ENCODE measurements around the gene INPP5A.

Gene INPP5A

GRCh38 chr10:132701099-132701845 lies 163.7 kb downstream of the INPP5A start:
- no peak for DNase-seq (ENCODE audit: low read depth in 1 of 2, low spot score in 1 of 2)
- Histone ChIP-seq H3K4me3 (replicated peaks; ENCODE audit: insufficient read depth, low read length) (no peak overlapping the region), H3K27me3 (ENCODE audit: insufficient read depth, poor library complexity, severe bottlenecking) (no peaks in the 10 kb centered on the region), H3K27ac (replicated peaks) (no peak overlapping the region)
- TF ChIP-seq, protein P1, sequence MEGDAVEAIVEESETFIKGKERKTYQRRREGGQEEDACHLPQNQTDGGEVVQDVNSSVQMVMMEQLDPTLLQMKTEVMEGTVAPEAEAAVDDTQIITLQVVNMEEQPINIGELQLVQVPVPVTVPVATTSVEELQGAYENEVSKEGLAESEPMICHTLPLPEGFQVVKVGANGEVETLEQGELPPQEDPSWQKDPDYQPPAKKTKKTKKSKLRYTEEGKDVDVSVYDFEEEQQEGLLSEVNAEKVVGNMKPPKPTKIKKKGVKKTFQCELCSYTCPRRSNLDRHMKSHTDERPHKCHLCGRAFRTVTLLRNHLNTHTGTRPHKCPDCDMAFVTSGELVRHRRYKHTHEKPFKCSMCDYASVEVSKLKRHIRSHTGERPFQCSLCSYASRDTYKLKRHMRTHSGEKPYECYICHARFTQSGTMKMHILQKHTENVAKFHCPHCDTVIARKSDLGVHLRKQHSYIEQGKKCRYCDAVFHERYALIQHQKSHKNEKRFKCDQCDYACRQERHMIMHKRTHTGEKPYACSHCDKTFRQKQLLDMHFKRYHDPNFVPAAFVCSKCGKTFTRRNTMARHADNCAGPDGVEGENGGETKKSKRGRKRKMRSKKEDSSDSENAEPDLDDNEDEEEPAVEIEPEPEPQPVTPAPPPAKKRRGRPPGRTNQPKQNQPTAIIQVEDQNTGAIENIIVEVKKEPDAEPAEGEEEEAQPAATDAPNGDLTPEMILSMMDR (IDR thresholded peaks at IDR 0.05; ENCODE audit: insufficient read depth, low read length) = no peak
- TF ChIP-seq GABPA (IDR thresholded peaks at IDR 0.05; ENCODE audit: low read depth) = no peak
- TF ChIP-seq POLR2AphosphoS5 (IDR thresholded peaks at IDR 0.05; ENCODE audit: low read depth) = no peak
- no peak for TF ChIP-seq SPI1 (IDR thresholded peaks at IDR 0.05; ENCODE audit: borderline replicate concordance, low read depth)
- TF ChIP-seq, protein P2, sequence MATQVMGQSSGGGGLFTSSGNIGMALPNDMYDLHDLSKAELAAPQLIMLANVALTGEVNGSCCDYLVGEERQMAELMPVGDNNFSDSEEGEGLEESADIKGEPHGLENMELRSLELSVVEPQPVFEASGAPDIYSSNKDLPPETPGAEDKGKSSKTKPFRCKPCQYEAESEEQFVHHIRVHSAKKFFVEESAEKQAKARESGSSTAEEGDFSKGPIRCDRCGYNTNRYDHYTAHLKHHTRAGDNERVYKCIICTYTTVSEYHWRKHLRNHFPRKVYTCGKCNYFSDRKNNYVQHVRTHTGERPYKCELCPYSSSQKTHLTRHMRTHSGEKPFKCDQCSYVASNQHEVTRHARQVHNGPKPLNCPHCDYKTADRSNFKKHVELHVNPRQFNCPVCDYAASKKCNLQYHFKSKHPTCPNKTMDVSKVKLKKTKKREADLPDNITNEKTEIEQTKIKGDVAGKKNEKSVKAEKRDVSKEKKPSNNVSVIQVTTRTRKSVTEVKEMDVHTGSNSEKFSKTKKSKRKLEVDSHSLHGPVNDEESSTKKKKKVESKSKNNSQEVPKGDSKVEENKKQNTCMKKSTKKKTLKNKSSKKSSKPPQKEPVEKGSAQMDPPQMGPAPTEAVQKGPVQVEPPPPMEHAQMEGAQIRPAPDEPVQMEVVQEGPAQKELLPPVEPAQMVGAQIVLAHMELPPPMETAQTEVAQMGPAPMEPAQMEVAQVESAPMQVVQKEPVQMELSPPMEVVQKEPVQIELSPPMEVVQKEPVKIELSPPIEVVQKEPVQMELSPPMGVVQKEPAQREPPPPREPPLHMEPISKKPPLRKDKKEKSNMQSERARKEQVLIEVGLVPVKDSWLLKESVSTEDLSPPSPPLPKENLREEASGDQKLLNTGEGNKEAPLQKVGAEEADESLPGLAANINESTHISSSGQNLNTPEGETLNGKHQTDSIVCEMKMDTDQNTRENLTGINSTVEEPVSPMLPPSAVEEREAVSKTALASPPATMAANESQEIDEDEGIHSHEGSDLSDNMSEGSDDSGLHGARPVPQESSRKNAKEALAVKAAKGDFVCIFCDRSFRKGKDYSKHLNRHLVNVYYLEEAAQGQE (IDR thresholded peaks at IDR 0.05; ENCODE audit: insufficient replicate concordance, low read depth) = no peak

DNA sequence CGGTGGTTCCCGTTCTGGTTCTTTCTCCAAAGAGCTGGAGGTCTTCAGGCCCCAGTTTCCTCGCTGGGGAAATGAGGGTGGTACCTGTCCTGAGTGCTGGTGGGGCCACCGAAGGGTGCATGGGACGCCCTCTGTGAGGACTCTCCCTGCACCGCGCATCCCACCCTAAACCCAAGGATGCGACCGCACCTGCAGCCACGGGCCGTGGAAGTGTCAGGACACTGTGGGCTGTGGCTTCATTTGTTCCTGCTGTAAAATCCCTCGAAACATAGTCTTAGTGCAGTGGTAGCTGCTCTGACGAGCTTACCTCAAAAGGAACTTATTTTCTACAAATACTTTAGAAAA lies 164.2 kb downstream of the INPP5A start:
- Histone ChIP-seq H3K27me3 (ENCODE audit: insufficient read depth, poor library complexity, severe bottlenecking) (no peaks in the 10 kb centered on the region), H3K27ac (replicated peaks) (no peak overlapping the region), H3K4me3 (replicated peaks; ENCODE audit: insufficient read depth, low read length) (no peak overlapping the region)
- no peak for DNase-seq (ENCODE audit: low read depth in 1 of 2, low spot score in 1 of 2)
- TF ChIP-seq, protein P2 (IDR thresholded peaks at IDR 0.05; ENCODE audit: insufficient replicate concordance, low read depth) = no peak
- no peak for TF ChIP-seq GABPA (IDR thresholded peaks at IDR 0.05; ENCODE audit: low read depth)
- TF ChIP-seq, protein P1 (IDR thresholded peaks at IDR 0.05; ENCODE audit: insufficient read depth, low read length) = no peak
- TF ChIP-seq POLR2AphosphoS5 (IDR thresholded peaks at IDR 0.05; ENCODE audit: low read depth) = no peak
- no peak for TF ChIP-seq SPI1 (IDR thresholded peaks at IDR 0.05; ENCODE audit: borderline replicate concordance, low read depth)

DNA sequence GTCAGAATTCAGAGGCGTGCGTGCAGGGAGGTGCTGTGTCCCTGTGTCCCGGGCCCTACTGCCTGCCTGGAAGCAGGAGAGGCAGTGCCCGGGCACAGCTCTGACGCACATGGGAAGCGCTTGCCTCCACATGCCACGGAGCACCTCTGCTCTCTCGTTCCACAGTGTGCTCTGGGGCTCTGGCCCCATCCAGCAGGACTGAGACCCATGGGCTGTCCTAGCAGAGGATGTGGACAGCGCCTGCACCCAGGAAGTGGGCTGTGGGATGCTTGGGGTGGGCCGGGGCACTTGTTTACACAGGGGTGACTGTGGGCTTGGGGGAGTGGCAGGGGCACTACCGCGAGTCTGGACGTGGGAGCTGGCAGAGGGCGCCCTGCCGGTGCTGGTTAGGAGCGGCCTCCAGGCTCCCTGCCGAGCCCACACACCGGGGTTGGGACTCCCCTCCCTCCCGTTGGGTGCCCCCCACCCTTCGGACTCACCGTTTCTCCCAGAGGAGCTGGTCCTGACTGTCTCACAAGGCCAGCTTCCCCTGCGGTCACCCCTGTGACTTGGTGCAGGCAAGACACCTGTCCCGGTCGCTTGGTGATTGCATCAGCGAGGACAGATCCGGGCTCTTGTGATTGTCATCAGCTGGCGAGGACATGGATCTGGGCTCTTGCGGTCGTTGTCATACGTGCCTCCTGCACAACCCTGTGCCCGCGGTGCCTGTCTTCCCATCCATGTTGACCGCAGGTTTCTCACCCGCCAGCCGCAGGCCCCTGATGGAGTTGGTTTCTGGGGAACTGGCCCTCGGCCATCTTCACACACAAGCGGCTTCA lies 165.2 kb downstream of the INPP5A start:
- Histone ChIP-seq H3K27ac (replicated peaks) (no peak overlapping the region), H3K27me3 (ENCODE audit: insufficient read depth, poor library complexity, severe bottlenecking) (no peaks in the 10 kb centered on the region), H3K4me3 (replicated peaks; ENCODE audit: insufficient read depth, low read length) (no peak overlapping the region)
- TF ChIP-seq, protein P1 (IDR thresholded peaks at IDR 0.05; ENCODE audit: insufficient read depth, low read length) = no peak
- TF ChIP-seq, protein P2 (IDR thresholded peaks at IDR 0.05; ENCODE audit: insufficient replicate concordance, low read depth) = no peak
- no peak for TF ChIP-seq GABPA (IDR thresholded peaks at IDR 0.05; ENCODE audit: low read depth)
- TF ChIP-seq SPI1 (IDR thresholded peaks at IDR 0.05; ENCODE audit: borderline replicate concordance, low read depth) = no peak
- TF ChIP-seq POLR2AphosphoS5 (IDR thresholded peaks at IDR 0.05; ENCODE audit: low read depth) = no peak
- no peak for DNase-seq (ENCODE audit: low read depth in 1 of 2, low spot score in 1 of 2)
